HG03521 (cell line): ENCODE data around the gene C2CD4C.
"Not testable (repeated sequence)": the region's sequence is repeated elsewhere in the genome, so short reads cannot be mapped to it uniquely, and the experiment has no call there.

Experiments
- ATAC-seq: cut with Tn5 transposase; IDR thresholded peaks from one replicate; pipeline ENCODE4 v1.9.1; 2021; ENCODE audit warnings: mild to moderate bottlenecking, moderate library complexity; ENCODE audit not compliant: unreplicated experiment

C2CD4C gene

DNA sequence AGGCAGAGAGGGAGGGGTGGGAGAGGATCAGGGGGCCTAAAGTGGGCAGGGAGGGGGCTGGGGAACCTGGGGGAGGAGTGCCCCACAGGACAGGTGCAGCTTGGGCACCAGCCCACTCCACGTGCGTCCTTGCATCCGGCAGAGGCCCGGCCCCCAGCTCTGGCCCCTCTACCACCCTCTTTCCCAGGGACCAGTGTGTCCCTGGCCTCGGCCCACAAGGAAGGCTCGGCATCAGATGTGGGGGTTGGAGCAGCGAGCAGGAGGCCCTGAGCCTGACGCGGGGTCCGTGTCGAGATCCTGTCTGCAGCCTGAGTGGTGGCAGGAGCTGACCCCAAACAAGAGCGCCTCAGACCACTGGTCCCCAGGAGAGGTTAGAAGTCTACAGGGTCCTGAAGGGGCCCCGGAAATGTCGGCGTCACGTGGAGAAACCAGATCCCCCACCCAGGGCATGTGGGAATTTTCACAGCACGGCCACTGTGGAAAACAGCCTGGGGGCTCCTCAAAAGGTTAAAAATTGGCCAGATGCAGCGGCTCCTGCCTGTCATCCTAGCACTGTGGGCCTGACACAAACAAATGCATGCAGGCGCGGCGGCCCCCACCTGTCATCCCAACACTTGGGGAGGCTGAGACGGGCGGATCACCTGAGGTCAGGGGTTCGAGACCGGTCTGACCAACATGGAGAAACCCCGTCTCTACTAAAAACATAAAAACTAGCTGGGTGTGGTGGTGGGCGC lies 30.4 kb upstream of the C2CD4C start:
- ATAC-seq = no peak

DNA sequence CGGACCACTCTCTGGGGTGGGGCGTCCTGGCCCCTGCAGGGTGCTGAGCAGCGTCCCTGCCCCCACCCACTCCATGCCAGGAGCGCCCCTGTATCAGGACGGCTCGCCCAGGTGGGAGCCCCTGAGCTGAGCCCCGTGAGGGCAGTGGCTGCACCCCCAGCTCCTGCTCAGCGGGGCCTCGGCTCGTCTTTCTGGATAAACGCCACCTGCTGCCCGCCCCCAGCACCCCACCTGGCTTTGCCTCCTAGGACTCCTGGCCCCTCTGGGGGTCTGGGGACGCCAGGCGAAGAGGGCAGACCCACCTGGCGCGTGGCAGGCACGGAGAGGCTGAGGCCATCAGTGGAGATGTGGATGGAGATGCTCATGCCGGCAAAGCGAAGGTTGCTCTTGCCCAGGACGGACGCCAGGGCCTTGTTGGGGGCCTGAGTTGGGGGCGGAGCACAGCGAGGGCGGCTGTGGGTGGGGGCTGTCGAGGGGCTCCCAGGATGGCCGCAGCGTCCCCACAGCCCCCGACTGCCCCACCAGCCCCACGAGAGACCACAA lies 29.5 kb upstream of the C2CD4C start:
- ATAC-seq = no peak

DNA sequence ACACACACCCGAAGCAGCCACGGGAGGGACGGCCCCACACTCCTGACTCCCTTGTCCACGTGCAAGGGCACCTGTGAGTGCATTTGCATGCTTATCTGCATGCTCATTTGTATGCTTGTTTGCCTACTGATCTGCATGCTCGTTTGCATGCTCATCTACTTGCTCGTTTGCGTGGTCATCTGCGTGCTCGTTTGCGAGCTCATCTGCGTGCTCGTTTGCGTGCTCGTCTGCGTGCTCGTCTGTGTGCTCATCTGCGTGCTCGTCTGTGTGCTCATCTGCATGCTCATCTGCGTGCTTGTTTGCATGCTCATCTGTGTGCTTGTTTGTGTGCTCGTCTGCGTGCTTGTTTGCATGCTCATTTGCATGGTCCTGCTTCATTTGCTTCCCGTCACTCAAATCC lies 28.1 kb upstream of the C2CD4C start:
- ATAC-seq = no peak

DNA sequence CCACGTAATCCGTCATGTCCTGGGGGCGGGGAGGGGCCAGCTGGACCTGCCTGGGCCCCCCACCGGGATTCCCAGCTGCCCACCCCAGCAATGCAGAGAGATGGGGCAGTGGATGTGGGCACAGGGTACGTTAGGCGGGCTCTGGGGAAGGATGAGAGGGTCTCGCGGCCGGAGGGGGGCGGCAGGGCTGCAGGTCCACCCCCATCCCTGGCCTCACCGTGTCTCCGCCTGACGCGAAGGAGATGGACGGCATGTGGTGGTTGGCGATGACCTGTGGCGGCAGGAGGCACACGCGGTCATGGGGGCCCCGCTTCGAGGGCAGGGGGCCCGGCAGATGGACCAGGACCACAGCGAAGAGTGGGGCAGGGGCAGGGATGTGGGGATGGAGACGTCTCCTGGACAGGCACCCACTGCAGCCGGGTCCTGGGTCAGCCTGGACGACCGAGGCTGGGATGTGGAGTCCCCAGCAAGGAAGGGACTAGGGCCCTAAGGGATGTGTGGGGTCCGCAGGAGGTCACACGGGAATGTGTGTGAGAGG lies 27.5 kb upstream of the C2CD4C start:
- no peak for ATAC-seq

DNA sequence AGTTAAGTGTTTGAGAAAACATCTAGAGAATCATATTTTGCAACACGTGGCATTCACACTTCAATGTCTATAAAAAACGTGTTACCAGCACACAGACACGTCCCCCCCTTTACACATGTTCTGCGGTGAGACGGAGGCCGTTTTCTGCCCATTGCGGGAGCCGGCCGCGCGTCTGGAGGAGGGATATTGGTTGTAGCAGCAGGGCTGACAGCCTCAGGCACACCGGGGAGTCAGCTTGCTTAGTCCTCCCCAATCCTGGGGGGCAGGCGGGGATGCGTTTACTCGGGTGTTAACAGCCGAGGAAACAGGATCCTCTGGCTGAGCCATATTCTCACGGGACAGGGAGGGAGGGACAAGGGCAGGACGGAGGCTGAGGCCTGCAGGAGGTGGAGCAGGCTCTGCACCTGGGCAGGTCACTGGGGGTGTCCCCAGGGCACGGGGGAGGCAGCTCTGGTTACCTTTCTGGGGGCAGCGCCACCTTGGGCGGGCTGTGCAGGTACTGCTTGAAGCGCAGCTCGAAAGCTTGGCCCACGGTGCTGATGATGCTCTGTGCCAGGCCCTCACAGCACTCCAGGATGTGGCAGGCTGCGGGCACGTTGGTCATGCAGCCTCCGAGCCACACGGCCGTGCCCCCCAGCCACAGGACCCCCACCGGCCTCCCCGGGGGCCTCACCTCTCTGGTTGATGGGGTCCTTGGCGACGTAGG lies 26.9 kb upstream of the C2CD4C start:
- ATAC-seq = no peak

DNA sequence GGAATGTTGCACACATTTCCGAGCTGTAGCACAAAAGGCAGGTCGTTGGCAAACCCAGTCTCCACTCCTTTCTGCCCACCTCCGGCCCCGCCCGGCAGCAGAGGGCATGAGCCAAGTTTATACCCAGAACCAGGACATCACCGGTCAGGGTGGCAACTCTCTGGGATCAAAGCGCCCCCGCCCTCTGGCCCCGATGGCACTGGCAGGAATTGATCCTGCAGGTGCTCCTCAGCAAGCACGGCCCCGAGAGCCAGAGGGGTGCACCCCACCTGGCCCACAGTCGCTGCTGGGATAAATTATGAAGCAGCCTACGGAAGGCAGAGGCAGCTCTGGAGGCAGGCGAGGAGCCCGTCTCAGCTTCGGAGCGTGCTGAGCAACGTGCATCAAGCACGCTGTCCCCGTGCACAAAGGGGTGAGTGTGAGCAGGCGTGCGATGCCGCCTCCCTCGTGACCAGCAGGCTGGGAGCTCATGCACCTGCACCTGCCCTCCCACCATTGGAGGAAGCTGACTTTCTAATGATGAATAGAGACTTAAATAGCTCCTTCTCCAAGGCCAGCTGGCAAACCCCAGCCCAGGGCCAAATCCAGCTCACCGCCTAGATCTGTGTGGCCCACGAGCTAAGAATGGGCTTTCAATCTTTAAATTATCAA lies 26.2 kb upstream of the C2CD4C start:
- ATAC-seq = no peak

DNA sequence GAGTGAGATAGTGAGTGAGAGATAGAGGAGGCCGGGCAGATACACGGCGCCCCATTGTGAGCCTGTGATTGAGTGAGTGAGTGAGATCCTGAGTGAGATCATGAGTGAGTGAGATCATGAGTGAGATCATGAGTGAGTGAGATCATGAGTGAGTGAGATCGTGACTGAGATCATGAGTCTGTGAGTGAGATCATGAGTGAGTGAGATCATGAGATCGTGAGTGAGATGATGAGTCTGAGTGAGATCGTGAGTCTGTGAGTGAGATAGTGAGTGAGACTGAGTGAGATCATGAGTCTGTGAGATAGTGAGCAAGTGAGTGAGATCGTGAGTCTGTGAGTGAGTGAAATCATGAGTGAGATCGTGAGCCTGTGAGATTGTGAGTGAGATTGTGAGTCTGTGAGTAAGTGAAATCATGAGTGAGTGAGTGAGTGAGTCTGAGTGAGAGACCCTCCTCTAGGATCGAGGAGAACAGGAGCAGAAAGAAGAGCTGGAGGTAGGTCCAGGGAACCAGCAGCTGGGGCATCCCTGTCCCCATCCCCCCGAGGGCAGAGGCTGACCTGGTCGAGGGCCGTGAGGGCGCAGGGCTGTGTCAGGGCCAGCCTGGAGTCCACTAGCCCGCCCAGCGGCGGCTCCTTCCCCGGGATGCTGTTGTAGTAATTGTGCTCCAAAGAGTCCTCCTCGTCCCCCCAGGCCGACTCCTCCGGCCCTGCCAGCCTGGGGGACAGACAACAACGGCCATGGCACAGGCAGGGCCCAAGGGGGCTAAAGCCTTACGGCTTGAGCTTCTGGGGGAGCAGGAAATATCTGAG lies 25.4 kb upstream of the C2CD4C start:
- no peak for ATAC-seq

DNA sequence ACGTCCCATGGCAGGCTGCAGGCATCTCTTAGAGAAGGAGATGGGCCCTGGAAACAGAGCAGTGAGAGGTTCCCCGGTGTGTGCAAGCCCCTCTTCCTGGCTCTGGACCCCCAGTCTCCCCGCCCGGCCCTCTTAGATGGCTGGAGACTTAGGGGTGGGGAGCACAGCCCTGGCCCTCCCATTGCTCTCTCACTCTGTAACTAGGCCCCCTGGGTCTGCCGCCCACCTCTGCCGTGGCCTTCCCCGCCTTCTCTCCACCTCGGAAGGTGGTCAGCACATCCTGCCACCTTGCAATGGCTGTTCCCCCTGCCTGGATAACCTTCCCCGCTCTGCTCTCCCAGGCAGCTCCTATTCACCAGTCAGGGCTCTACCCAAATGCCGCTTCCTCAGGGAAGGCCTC lies 21.8 kb upstream of the C2CD4C start:
- ATAC-seq = no peak

DNA sequence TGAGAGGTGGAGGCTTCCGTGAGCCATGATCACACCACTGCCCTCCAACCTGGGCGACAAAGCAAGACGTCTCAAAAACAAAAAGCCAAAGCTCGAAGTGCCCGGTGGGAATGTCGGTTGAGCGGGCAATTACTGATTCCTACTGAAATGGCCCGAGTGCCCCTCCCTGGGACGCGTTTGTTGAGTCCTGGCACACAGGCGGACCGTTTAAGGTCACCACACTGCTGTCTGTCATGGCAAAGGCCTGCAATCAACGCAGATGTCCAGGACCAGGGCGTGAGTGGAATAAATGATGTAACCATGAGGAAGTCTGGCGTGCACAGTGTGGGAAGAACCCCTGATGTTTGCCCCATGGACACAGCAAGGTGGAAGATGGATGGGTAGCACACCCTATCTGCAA lies 19.2 kb upstream of the C2CD4C start:
- no peak for ATAC-seq

DNA sequence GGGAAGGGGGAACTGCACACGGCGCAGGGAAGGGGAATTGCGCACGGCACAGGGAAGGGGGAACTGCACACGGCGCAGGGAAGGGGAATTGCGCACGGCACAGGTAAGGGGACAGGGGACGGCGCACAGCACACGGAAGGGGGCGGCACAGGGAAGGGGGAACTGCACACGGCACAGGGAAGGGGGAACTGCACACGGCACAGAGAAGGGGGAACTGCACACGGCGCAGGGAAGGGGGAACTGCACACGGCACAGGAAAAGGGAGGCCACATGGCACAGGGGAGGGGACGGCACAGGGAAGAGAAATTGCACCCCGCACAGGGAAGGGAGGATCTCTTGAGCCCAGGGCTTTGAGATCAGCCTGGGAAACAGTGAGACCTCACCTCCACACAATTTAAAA lies 18.7 kb upstream of the C2CD4C start:
- ATAC-seq = not testable (repeated sequence)

DNA sequence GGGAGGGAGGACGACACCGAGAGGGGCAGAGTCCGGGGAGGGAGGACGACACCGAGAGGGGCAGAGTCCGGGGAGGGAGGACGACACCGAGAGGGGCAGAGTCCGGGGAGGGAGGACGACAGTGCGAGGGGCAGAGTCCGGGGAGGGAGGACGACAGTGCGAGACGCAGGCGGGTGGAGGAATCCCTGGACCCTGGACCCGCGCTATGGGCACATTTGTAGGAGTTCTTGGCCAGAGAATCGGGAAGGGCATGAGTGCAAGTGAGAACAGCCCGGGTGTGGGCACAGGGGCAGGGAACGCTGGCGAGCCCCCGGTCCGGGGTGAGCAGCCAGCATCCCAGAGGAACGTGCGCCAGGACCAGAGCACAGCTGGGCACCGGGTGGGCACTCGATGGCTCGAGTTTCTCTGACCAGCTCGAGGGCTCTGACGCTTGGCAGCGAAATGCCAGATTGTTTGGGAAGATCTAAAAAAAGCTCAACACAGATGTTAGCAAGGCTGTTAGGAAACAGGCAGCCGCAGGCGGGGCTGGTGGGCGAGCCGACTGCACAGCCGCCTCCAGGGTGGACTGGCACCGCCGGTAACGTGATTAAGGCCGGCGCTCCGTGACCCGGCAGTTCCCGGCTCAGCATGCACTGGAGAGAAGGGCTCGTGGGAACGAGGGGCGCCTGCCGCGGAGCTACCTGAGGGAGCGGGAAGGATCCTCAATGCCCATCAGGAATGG lies 17.9 kb upstream of the C2CD4C start:
- ATAC-seq = no peak

DNA sequence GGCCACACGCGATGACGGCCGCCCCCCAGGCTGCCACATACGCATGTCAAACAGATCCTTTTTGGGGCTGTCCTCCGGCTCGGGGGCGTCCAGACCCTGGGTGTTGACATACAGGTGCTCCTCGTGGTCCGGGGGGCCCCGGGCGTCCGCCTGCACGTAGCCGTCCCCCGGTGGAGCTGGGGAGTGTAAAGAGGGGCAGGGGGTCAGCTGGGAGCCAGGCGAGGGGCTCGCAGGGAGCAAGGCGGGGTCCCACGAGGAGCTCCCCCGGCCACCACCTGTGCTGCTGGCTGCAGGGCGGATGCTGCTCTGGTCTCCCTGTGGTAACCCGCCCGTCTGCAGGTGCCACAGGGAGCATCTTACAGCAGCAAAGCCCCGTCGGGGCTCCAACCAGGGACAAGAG lies 16.1 kb upstream of the C2CD4C start:
- no peak for ATAC-seq

DNA sequence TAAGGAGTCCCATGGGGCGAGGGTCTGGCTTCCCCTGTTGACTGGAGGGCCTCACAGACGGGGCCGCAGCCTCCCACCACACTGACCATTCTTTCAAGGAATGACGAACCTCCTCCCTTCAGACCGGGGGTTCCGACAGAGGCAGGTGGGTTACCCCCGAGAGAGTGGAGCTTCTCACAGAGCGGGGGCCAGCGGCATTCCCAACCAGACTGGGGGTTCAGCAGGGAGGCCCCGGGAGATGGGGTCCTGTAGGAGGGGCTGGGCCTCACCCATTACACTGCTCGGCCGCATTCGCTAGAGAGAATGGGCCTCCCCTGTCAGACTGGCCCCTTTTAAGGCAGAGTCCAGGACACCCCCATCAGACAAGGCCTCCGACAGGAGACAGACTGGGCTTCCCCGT lies 15.6 kb upstream of the C2CD4C start:
- ATAC-seq = no peak

DNA sequence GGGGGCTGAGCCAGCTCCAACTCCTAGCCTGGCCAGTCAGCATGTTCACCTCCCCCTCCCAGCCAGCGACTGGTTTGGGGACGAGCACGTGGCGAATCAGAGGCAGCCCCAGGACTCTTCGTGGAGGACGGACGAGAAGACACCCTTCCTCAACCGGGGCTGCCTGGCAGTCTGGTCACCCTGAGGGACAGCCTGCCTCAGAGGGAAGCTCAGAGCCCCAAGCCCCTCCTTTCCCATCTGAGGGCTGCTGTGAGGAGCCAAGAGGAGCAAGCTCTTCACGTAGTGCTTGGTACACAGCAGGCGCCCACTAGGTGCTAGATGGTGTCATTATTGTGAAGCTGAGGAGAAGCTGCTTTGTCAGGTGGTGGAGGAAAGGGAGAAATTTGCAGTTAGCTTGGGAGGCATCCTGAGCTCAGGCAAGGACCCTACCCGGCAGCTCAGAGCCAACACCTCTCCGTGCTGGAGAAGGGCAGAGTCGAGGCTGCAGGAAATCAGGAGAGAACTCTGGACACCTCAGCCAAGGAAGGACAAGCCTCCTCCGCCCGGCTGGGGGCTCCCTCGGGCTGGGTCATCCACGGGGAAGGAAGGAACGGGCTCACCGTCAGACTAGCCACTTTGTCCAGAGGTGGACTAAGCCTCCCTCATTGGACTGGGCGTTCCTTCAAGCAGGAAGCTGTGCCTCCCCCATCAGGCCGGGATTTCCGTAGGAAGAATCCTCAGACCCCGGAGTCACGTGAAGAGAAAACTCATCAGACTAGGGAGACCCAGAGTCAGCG lies 14.9 kb upstream of the C2CD4C start:
- ATAC-seq = no peak

DNA sequence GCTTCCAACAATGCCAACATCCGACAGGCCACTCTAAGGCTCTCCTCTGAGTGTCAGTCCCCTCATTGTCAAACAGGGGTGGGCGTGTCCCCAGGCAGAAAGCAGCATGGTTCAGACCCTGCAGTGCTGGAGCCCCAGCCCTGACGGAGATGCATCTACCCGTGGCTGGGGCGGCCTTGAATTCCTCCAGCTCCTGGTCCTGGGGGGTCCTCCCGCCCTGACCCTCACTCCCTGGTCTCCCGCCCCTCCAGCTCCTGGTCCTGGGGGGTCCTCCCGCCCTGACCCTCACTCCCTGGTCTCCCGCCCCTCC lies 13.9 kb upstream of the C2CD4C start:
- not testable (repeated sequence) for ATAC-seq

DNA sequence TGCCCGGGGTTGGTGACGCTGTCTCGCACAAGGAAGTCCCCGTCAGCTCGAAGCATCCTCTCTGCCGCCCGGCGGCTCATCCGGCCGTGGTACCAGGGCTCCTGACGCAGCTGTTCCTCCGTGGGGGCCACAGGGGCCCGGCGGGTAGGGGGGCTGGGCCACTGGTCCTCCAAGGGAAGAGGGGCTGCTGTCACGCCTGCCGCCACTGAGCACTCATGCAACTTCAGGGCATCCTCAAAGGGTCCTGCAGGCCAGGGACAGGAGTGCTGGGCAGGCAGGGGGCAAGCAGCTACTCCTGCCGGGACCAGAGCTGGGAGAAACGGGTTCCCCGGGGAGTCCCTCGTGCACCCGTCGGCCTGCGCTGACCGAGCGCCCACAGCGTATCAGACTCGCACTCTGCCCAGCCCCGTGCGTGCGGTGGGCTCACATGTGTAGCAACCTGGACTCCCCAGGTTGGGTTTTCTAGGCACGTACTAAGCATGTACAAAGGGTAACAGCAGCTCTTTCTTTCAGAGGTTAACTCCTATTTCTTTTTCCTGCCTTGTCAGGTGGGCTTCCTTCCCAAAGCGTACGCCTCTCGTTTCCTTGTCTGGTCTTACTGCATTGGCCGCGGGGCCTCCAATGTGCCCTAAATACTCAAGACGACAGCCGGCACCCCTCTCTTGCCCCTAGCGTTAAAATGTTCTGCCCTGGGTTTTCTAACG lies 13.4 kb upstream of the C2CD4C start:
- ATAC-seq = no peak

DNA sequence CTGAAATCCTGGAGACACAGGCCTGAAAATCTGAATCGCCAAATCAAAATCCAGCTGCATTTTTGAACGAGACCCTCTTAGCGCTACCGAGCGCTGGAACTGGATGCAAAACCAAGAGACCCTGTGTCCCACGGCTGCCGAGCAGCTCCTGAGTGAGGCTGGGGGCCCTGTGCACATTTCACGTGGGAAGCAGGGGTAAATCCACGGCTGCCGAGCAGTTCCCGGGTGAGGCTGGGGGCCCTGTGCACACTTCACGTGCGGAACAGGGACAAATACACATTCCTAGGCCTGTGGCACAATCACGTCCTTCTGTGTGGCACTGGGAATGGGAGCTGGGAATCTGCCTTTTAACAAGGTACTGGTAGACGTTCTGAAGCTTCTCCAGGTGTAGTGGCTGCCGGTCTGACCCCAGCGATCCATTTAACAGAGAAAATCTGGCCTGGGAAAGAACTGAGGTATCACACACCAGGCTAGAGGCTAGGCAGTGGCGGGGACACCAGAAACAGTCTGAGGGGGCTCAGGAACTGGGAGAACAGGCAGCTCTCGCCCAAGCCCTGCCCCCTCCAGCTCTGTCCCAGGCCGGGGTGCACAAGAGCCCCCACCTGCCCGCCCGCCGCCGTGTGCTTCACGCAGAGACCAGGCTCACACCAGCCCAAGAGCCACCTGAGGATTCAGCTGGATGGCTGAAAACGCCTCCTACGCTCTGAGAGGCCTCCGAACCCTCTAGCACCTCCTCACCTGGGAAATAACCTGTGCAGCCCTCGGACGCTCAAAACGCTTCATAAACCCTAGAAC lies 11.0 kb upstream of the C2CD4C start:
- ATAC-seq = no peak
